HG02852 (cell line): Measurements from ENCODE around the gene M1AP.

Experiments
- ATAC-seq: cut with Tn5 transposase; IDR thresholded peaks from one replicate; pipeline ENCODE4 v1.9.1; 2021; ENCODE audit warnings: mild to moderate bottlenecking, moderate library complexity; ENCODE audit not compliant: unreplicated experiment

M1AP gene

GRCh38 chr2:74528600-74529356, 119.4 kb downstream of the M1AP start:
- ATAC-seq = peak; percentile 5

- ATAC-seq = no peak
Measured at GRCh38 chr2:74527741-74528140, 120.4 kb downstream of the M1AP start.

- no peak for ATAC-seq
Measured at GRCh38 chr2:74526649-74527230, 121.4 kb downstream of the M1AP start.

GRCh38 chr2:74525717-74526648, 122.1 kb downstream of the M1AP start, which contains the start of gene DQX1:
TSS of gene DQX1 (minus strand) at chr2:74526231. CDS start at chr2:74525729, 502 bp downstream.
- no peak for ATAC-seq

GRCh38 chr2:74524955-74525716, 123.0 kb downstream of the M1AP start:
- no peak for ATAC-seq

GRCh38 chr2:74524005-74524404, 124.1 kb downstream of the M1AP start:
- ATAC-seq = no peak

- ATAC-seq = no peak
Measured at GRCh38 chr2:74522516-74522915, 125.6 kb downstream of the M1AP start.

GRCh38 chr2:74516650-74517049, 131.5 kb downstream of the M1AP start:
- ATAC-seq = no peak

GRCh38 chr2:74515981-74516633, 132.0 kb downstream of the M1AP start:
- ATAC-seq = no peak

- ATAC-seq = no peak
Measured at GRCh38 chr2:74515271-74515980, 132.7 kb downstream of the M1AP start.

- no peak for ATAC-seq
Measured at GRCh38 chr2:74514368-74515270, 133.5 kb downstream of the M1AP start, which contains the start of gene TLX2. TSS of gene TLX2 (plus strand) at chr2:74514450. CDS start at chr2:74514807, 357 bp downstream.

- ATAC-seq = no peak
Measured at GRCh38 chr2:74513605-74514367, 134.3 kb downstream of the M1AP start.

GRCh38 chr2:74512744-74513604, 135.2 kb downstream of the M1AP start:
- ATAC-seq = no peak

GRCh38 chr2:74511104-74511989, 136.8 kb downstream of the M1AP start:
- no peak for ATAC-seq

GRCh38 chr2:74510272-74510671, 137.9 kb downstream of the M1AP start:
- ATAC-seq = no peak
